ENCODE results near the gene PTPN7.
A peak's percentile ranks its signal among the peaks of the same experiment; 100 is the strongest.

PTPN7 gene

DNA sequence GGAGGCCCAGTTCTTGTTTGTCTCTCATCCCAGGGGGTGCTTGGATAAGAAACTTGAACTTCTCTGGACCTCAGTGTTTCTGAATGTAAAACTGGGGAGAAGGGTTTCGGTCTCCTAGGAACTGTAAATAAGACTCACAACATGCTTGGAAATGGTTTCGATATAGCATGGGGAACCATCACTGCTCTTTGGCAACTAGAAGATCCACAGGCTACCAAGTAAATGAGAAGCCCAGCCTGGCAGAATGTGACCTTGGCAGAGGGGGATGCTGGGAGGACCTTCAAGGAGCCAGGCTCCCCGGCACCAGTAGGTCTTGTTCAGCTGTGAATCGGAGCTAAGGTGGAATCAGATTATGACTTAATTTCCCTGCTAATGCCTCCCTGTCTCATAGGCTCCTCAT lies 19.6 kb downstream of the PTPN7 start:
- Histone ChIP-seq H3K79me2 (ENCODE audit: insufficient read depth, low read length) (peaks cover 48% of the 10 kb centered on the region), H2AFZ (ENCODE audit: low read length) (no peak overlapping the region), H3K4me2 (ENCODE audit: low read depth, low read length, poor library complexity, severe bottlenecking) (peak overlapping the region; percentile 13), H3K9me2 (replicated peaks; ENCODE audit: low read depth, low read length) (no peaks in the 10 kb centered on the region), H3K4me3 (ENCODE audit: low read length, poor library complexity, severe bottlenecking) (no peak overlapping the region), H3K9ac (ENCODE audit: low read depth, low read length, poor library complexity, severe bottlenecking) (no peak overlapping the region), H4K20me1 (ENCODE audit: insufficient read depth, low read length, poor library complexity, severe bottlenecking) (peaks cover 26% of the 10 kb centered on the region), H3K4me1 (ENCODE audit: insufficient read depth, low read length, poor library complexity, severe bottlenecking) (peaks cover 23% of the 10 kb centered on the region), H3F3A (ENCODE audit: low read depth) (no peaks in the 10 kb centered on the region), H3K27me3 (ENCODE audit: insufficient read depth, low read length, poor library complexity, severe bottlenecking) (no peaks in the 10 kb centered on the region), H3K9me3 (ENCODE audit: insufficient read depth, low read depth, low read length) (no peaks in the 10 kb centered on the region), H3K36me3 (ENCODE audit: insufficient read depth, low read length) (peaks cover 9% of the 10 kb centered on the region; the same call in 1 of the 2 replicates)
- TF ChIP-seq EZH2phosphoT487 (IDR thresholded peaks at IDR 0.05; ENCODE audit: borderline replicate concordance) = no peak
- TF ChIP-seq, protein P1, sequence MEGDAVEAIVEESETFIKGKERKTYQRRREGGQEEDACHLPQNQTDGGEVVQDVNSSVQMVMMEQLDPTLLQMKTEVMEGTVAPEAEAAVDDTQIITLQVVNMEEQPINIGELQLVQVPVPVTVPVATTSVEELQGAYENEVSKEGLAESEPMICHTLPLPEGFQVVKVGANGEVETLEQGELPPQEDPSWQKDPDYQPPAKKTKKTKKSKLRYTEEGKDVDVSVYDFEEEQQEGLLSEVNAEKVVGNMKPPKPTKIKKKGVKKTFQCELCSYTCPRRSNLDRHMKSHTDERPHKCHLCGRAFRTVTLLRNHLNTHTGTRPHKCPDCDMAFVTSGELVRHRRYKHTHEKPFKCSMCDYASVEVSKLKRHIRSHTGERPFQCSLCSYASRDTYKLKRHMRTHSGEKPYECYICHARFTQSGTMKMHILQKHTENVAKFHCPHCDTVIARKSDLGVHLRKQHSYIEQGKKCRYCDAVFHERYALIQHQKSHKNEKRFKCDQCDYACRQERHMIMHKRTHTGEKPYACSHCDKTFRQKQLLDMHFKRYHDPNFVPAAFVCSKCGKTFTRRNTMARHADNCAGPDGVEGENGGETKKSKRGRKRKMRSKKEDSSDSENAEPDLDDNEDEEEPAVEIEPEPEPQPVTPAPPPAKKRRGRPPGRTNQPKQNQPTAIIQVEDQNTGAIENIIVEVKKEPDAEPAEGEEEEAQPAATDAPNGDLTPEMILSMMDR (conservative IDR thresholded peaks at IDR 0.05; ENCODE audit: low read length) = no peak

DNA sequence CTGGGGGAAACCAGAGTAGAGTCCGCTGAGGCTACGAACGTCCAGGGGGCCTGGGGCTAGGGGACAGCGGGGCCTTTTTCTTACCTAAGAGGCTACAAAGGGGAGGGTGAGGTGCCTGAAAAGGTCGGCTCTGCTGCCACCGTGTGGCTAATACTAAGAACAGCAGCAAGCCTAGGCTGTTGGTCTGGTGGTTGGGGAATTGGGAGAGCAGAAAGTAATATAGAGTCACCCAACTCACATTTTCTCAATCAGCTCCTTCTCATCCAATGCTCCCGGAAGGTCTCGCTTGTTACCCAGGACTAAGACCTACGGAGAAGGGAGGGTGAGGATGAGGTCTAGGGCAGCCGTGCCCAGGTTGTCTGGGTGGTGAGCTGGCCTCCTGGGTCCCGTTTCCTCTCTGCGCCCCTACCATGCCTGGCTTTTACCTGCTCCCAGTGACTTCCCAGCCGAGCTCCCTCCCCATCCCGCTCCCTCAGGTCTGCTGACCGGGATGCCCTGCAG lies 25.1 kb downstream of the PTPN7 start:
- Histone ChIP-seq H3K79me2 (ENCODE audit: insufficient read depth, low read length) (peaks cover 8% of the 10 kb centered on the region; the same call in 1 of the 2 replicates), H2AFZ (ENCODE audit: low read length) (no peak overlapping the region), H4K20me1 (ENCODE audit: insufficient read depth, low read length, poor library complexity, severe bottlenecking) (peaks cover 4% of the 10 kb centered on the region), H3K4me2 (ENCODE audit: low read depth, low read length, poor library complexity, severe bottlenecking) (no peak overlapping the region), H3K9me2 (replicated peaks; ENCODE audit: low read depth, low read length) (no peaks in the 10 kb centered on the region), H3K4me1 (ENCODE audit: insufficient read depth, low read length, poor library complexity, severe bottlenecking) (peaks cover 4% of the 10 kb centered on the region), H3K36me3 (ENCODE audit: insufficient read depth, low read length) (peaks cover 39% of the 10 kb centered on the region; the same call in 1 of the 2 replicates), H3F3A (ENCODE audit: low read depth) (no peaks in the 10 kb centered on the region), H3K27me3 (ENCODE audit: insufficient read depth, low read length, poor library complexity, severe bottlenecking) (no peaks in the 10 kb centered on the region), H3K9me3 (ENCODE audit: insufficient read depth, low read depth, low read length) (no peaks in the 10 kb centered on the region), H3K4me3 (ENCODE audit: low read length, poor library complexity, severe bottlenecking) (no peak overlapping the region), H3K9ac (ENCODE audit: low read depth, low read length, poor library complexity, severe bottlenecking) (no peak overlapping the region)
- no peak for TF ChIP-seq EZH2phosphoT487 (IDR thresholded peaks at IDR 0.05; ENCODE audit: borderline replicate concordance)
- TF ChIP-seq, protein P1 (conservative IDR thresholded peaks at IDR 0.05; ENCODE audit: low read length) = peak; percentile 81

DNA sequence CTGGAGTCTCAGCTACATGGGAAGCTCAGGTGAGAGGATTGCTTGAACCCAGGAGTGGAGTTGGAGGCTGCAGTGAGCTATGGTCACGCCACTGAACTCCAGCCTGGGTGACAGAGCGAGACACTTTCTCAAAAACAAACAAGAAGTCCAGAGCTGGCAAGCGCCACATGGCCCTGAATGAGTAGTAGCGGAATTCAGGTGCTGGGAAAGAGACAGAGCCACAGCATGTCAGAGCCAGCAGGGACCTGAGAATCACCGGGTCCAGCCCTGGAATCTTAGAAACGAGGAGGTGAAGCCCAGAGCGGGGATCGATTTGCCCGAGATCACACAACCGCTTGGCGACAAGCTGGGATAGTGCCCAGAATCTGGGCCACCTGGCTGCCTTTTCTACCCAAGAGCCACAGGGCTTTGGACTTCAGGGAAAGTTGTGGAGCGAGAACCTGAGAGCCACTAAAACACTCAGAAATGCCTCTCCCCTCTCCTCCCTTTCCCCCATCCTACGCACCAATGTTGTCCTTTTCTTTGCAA lies 25.7 kb downstream of the PTPN7 start:
- H3K4me3 ChIP-seq (ENCODE audit: low read length, poor library complexity, severe bottlenecking) = no peak overlapping the region
- no peak overlapping the region for H3K9ac ChIP-seq (ENCODE audit: low read depth, low read length, poor library complexity, severe bottlenecking)
- no peak overlapping the region for H3K4me2 ChIP-seq (ENCODE audit: low read depth, low read length, poor library complexity, severe bottlenecking)
- H3K79me2 ChIP-seq (ENCODE audit: insufficient read depth, low read length) = peaks cover 7% of the 10 kb centered on the region; the same call in 1 of the 2 replicates
- TF ChIP-seq, protein P1 (conservative IDR thresholded peaks at IDR 0.05; ENCODE audit: low read length) = no peak
- no peak for TF ChIP-seq EZH2phosphoT487 (IDR thresholded peaks at IDR 0.05; ENCODE audit: borderline replicate concordance)
- no peaks in the 10 kb centered on the region for H3K27me3 ChIP-seq (ENCODE audit: insufficient read depth, low read length, poor library complexity, severe bottlenecking)
- H3K9me3 ChIP-seq (ENCODE audit: insufficient read depth, low read depth, low read length) = no peaks in the 10 kb centered on the region
- peaks cover 39% of the 10 kb centered on the region; the same call in 1 of the 2 replicates for H3K36me3 ChIP-seq (ENCODE audit: insufficient read depth, low read length)
- no peaks in the 10 kb centered on the region for H3K9me2 ChIP-seq (replicated peaks; ENCODE audit: low read depth, low read length)
- no peak overlapping the region for H2AFZ ChIP-seq (ENCODE audit: low read length)
- H4K20me1 ChIP-seq (ENCODE audit: insufficient read depth, low read length, poor library complexity, severe bottlenecking) = peaks cover 4% of the 10 kb centered on the region
- H3K4me1 ChIP-seq (ENCODE audit: insufficient read depth, low read length, poor library complexity, severe bottlenecking) = peaks cover 4% of the 10 kb centered on the region
- H3F3A ChIP-seq (ENCODE audit: low read depth) = no peaks in the 10 kb centered on the region
